Sigmoid colon (tissue), 4 donors: ENCODE data around the gene MS4A4E.

ENCODE experiments used
- CTCF ChIP-seq, 4 experiments: fragments of 450-650 bp in 3 of 4; fragments of 200-600 bp in 1 of 4; IDR thresholded peaks; one replicate each; pipeline ENCODE4 v1.5.1; 2016 to 2019; ENCODE audit warnings: antibody characterized with exemption in 4 of 4, mild to moderate bottlenecking in 3 of 4, moderate library complexity in 2 of 4
- EP300 ChIP-seq, 4 donors: sonication (generic); formaldehyde crosslinking; IDR thresholded peaks; one replicate each; pipeline ENCODE4 v1.6.1; 2017; ENCODE audit warnings: antibody characterized with exemption in 4 of 4
- POLR2A ChIP-seq, 2 donors: fragments of 450-650 bp; IDR thresholded peaks; one replicate each; pipeline ENCODE4 v1.6.1; 2016; ENCODE audit warnings: antibody characterized with exemption in 2 of 2, mild to moderate bottlenecking in 2 of 2, moderate library complexity in 2 of 2
- POLR2AphosphoS5 ChIP-seq, 4 donors: sonication (generic); formaldehyde crosslinking; IDR thresholded peaks; one replicate each; pipeline ENCODE4 v1.6.1; 2017; ENCODE audit warnings: antibody characterized with exemption in 4 of 4

GRCh38 chr11:60175860-60176275, 67.1 kb downstream of the MS4A4E start:
- TF ChIP-seq CTCF (IDR thresholded peaks at IDR 0.05): no peak
- TF ChIP-seq POLR2A (IDR thresholded peaks at IDR 0.05): no peak
- TF ChIP-seq EP300 (IDR thresholded peaks at IDR 0.05): no peak
- no peak for TF ChIP-seq POLR2AphosphoS5 (IDR thresholded peaks at IDR 0.05)
